SK-N-DZ (cell line): ENCODE results near the gene CKAP4. TPM values are rescaled to one million over a fixed set of nuclear protein-coding genes. Genes with fewer than 3 reads are reported as not detected.
"Not testable (repeated sequence)": the region's sequence is repeated elsewhere in the genome, so short reads cannot be mapped to it uniquely, and the experiment has no call there.

ENCODE experiments used
- DNase-seq: peaks from one replicate; pipeline ENCODE4 v3.0.0-alpha.2; 2015; ENCODE audit warnings: low spot score
- polyA plus RNA-seq, 2 experiments: library from polyadenylated mRNA; depleted of rRNA; stranded (reverse); fragments of >200 nt; gene quantifications; 2 replicates each; pipeline ENCODE4 v1.2.3, GENCODE V29; 2014

CKAP4 gene, protein sequence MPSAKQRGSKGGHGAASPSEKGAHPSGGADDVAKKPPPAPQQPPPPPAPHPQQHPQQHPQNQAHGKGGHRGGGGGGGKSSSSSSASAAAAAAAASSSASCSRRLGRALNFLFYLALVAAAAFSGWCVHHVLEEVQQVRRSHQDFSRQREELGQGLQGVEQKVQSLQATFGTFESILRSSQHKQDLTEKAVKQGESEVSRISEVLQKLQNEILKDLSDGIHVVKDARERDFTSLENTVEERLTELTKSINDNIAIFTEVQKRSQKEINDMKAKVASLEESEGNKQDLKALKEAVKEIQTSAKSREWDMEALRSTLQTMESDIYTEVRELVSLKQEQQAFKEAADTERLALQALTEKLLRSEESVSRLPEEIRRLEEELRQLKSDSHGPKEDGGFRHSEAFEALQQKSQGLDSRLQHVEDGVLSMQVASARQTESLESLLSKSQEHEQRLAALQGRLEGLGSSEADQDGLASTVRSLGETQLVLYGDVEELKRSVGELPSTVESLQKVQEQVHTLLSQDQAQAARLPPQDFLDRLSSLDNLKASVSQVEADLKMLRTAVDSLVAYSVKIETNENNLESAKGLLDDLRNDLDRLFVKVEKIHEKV
- 71.9 and 73.2 TPM in 2 replicates for polyA plus RNA-seq (2014; cell fraction: cytosol; rRNA removed)
- polyA plus RNA-seq (2014; cell fraction: nucleus; rRNA removed), result 31.6 and 38.6 TPM in 2 replicates

DNA sequence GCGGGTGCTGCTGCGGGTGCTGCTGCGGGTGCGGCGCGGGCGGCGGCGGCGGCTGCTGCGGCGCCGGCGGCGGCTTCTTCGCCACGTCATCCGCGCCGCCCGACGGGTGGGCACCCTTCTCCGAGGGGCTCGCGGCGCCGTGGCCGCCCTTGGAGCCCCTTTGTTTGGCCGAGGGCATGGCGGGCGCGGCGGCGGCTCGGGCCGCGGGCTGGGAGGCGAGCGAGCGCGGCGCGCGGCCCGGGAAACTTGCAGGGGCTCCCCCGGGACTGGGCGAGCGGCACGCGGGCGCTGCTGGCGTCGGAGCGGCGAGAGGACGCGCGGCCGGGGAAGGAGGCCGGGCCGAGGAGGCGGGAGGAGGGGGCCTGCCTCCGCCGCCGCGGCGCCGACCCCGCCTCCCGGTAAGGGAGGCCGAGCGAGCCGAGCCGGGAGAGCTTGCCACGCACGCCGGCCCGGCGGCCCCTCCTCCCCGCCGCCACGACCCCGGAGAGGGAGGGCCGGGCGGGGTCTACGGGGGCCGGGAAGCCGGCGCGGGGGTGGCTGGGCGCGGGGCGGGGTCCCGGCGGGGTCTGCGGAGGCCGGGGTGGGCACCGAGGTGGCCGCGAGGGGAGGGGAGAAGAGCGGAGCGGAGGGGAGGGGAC lies at the start of gene CKAP4:
CKAP4 (minus strand) TSS at position 347 of the 638 bp plus-strand sequence; CDS start at position 178, 169 bp downstream.
- DNase-seq, result peak; percentile 71

DNA sequence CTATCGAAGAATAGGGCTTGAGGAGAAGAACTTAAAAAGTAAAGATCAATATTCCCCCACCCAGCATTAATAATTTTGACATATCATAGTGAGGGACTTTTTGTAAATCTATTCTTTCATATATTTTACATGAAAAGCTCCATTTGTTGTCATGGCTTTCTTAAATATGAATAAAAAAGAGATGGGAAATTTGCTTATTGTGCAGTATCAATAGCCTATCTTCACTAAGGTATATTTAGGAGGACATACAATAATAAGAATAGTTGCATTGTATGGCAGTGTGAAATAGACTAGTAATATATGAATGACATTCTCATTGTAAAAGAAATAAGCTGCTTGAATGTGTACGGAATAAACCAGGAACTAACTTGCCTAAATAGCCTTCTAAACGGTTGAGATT lies 49.3 kb upstream of the CKAP4 start:
- DNase-seq, result no peak

DNA sequence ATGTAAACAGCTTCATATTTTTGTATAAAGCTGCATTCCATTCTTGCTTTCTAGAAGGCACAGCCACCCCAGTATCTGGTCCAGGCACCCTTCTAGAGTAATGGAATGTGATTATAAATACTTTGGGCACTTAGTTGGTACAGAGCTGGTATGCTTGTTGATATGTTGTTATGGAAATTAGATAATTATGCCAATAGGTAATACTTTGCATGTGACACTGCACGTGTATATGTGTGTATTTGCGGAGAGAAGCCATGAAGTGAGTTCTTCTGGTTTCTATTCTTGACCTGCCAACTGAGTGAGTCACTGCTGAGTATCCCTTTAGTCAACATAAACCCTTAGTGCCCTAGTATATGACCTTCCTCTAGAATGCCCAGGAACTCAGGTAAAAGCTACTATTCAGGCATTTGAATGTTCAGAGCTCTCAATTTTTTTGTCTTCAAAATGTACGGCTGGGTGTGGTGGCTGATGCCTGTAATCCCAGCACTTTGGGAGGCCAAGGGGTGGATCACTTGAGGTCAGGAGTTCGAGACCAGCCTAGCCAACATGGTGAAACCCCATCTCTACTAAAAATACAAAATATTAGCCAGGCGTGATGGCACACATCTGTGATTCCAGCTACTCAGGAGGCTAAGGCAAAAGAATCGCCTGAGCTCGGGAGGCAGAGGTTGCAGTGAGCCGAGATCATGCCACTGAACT lies 48.5 kb upstream of the CKAP4 start:
- DNase-seq, result no peak

DNA sequence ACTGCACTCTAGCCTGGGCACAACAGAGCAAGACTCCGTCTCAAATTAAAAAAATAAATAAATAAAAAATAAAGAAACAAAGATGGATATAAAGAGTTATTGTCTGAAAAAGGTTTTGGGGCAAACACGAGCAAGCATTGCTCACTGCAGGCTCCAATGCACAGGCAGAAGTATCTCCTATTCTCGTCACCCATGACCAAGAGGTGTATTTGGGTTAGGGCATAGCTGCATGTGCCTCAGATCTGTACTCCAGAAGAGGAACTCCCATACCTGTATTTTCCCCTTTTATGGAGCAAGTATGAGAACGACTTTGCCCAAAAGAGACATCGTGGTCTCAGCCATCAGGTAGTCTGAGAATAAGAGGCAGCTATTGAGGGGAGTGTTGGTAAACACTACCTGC lies 44.5 kb upstream of the CKAP4 start:
- no peak for DNase-seq

DNA sequence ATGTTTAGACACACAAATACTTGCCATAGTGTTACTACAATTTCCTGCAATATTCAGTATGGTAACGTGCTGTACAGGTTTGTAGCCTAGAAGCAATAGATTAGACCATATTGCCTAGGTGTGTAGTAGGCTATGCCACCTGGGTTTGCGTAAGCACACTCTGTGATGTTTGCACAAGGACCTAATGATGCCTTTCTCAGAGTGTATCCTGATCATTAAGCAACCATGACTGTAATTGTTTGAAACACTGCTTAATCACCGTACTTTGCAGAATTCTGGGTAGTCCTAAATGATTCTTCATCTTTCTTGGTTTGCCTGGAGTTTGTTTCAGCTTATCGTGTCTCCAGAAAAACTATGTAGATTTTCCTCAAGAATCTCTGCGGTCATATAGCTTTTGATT lies 43.5 kb upstream of the CKAP4 start:
- DNase-seq, result no peak

DNA sequence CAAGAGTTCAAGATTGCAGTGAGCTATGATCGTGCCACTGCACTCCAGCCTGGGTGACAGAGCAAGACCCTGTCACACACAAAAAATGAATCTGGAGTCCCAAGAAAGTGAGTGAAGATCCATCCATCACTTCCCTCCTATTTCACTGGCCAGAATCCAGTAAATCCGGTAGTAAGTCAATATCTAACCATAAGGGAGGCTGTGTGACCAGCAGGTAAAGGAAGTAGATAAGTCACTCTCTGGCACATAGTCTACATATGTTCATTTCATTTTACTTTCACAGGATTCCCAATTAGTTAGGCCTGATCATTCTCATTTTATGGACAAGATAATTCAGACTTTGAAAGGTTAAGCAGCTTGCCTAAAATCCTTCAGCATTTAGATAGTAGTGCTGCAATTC lies 42.8 kb upstream of the CKAP4 start:
- DNase-seq, result no peak

DNA sequence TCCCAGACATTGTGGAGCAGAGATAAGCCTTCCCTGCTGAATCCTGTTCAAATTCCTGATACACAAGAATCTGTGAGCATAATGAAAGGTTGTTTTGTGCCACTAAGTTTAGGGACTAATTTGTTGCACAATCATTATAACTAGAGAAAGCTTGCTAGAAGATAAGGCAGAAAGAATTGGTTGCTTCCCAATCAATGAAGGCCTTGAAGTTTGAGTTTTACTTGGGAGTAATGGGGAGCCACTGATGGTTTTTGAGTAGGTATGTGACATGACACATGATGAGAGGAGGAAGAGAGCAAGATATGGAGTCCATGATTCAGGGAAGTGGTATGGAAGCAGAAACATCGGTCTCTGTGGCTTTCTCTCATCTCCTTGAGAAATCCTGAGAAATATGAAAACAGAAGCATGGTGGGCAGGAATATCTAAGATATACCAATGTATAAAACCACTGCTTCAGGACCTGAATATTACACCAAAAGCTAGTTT lies 41.4 kb upstream of the CKAP4 start:
- DNase-seq, result no peak

DNA sequence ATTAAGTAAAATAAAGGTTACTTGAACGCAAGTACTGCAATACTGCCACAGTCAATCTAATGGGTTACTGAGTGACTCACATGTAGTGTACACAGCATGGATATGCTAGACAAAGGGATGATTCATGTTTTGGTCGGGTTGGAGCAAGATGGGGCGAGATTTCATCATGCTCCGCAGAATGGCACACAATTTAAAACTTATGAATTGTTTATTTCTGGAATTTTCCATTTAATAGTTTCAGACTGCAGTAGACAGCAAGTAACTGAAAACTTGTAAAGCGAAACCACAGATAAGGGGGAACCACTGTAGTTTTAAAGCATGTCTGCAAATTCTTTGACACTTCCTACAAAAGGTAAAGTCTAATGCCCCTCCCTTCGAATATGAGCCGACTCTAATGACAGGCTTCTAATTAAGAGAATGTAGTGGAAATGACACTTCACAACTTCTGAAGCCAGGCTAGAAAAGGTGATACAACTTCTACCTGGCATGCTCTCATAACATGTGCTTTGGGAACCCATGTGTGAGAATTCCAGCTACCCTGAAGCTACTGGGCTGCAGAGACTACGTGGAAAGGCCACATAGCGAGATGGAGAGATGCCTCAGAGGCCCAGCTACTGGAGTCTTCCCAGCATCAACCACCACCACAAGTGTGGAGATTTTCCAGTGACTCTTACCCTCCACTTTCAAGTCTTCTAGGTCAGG lies 40.8 kb upstream of the CKAP4 start:
- no peak for DNase-seq

DNA sequence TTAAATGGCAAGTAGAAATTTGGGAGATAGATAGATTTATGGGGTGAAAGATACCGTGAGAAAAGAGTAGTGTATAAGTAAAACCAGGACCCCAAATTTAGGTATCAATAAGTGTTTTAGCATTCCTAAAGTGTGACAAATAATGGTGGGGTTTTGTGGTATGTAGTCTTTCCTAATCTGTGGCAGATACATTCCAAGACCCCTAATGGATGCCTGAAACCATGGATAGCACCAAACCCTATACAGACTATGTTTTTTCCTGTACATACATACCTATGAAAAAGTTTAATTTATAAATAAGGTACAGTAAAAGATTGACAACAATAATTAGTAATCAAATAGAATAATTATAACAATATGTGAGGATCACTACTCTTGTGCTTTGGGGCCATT lies 40.3 kb upstream of the CKAP4 start:
- DNase-seq, result no peak

DNA sequence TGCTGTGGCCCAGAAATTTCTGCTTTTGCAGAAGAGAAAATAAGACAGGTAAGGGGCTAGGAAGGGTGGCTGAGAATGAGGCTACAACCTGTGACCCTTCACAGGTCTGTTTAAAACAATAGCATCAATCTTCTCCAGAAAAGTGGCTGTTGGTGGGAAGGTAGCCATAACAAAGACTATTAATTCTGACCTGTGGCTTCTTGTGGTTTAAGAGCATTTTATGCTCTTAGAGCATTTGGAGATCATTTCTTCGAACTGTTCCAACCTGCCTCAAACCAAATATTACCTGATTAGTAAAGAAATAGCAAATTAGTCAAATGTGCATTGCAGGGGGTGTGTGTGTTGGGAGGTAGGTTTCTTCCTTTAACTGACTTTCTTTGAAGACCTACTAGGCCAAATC lies 39.5 kb upstream of the CKAP4 start:
- no peak for DNase-seq

DNA sequence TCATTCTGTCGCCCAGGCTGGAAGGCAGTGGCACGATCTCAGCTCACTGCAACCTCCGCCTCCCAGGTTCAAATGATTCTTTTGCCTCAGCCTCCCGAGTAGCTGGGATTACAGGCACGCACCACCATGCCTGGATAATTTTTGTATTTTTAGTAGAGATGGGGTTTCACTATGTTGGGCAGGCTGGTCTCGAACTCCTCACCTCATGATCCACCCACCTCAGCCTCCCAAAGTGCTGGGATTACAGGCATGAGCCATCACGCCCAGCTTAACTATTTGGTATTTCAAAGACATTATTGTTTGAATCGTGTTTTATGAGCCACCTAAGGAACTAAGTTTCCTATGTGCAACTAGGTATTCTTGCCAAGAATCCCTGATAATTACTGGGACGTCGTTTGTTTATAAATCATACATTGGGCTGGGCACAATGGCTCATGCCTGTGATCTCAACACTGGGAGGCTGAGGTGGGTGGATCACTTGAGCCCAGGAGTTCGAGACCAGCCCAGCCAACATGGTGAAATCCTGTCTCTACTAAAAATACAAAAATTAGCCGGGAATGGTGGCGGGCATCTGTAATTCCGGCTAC lies 38.8 kb upstream of the CKAP4 start:
- not testable (repeated sequence) for DNase-seq

DNA sequence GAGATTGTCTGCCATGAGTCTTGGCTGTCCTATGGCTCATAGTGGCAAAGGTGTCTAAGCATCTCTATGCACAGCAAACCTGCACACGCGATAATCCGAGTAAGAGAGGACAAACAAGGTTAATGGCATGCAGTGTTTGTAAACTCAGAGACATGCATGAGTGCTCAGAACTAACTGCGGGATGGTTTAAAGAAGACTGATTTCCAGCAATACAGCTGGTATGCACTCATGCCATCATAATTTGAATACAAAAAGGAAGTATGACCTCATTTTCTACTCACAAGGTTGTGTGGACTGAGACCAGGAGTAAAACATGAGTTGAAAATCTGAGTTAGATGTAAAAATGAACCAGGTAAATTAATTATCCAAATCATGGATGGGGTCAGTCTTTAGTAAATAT lies 38.2 kb upstream of the CKAP4 start:
- no peak for DNase-seq

DNA sequence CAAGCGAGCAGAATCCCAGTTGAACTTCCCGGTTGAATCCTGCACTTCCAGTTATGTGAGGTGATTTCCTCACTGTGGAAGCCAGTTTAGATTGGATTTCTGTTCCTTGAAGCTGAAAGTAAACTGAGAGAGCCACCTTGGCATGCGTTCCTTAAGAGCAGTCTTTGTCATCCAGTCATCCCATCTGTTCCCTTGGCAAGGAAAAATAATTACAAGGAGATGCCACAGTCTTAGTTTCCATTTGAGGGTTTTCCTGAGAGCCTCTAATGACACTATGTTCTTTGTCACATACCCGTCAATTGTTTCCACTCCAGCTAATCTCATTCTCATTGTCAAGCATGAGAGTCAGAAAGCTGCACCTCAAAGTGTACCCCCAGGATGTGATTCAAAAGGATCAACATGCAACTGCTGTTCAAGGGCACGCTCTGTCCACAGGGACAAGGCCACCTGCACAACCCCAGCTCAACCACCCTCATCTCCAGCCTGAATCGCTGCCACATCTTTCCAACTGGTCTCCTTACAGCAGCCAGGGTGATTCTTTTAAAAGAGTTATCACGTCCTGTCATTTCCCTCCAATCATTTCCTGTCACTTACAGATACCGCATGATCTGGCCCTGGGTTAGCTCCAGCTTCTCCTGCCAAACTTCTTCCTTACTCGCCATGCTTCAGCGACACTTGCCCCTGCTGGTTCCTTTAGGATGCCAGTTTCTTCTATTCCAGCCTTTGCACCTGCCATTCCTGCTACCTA lies 36.7 kb upstream of the CKAP4 start:
- no peak for DNase-seq

DNA sequence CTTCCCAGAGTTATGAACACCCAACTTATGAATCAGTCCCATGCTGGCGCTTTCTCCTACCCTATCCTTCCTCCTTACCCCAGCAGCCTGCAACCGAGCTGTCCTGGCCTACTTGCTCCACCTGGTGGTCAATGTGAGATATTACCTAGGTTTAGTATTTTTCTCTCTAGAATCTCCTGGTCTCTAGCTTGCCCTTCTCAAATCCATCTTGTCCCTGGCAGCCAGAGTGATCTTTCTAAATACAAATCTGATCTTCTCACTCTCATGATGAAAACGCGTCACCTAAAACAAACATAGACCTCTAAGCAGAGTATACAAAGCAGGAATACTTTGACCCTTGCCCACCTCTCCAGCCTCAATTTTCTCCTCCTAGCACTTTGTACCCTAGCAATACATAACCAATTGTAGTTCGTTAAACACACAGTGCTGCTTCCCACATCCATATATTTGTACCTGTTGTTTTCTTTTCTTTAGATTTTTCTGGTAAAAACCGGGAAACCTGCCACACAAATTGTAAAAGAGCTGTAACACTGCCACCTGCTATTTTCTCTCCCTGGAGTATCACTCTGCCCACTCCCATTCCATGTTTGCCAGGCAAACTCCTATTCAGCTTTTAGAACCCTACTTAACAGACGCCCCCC lies 34.8 kb upstream of the CKAP4 start:
- peak; percentile 51 for DNase-seq

DNA sequence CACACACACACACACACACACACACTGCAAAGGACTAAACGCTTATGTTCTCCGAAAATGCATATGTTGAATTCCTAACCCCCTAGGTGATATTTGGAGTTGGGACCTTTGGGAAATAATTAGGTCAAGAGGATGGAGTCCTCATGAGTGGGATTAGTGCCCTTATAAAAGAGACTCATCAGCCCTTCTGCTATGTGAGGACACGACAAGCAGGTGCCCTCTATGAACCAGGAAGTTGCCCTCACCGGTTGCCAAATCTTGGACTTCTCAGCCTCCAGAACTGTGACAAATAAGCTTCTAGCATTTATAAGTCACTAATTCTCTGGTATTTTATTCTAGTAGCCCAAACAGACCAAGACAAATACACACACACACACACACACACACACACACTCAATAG lies 34.0 kb upstream of the CKAP4 start:
- DNase-seq, result no peak

DNA sequence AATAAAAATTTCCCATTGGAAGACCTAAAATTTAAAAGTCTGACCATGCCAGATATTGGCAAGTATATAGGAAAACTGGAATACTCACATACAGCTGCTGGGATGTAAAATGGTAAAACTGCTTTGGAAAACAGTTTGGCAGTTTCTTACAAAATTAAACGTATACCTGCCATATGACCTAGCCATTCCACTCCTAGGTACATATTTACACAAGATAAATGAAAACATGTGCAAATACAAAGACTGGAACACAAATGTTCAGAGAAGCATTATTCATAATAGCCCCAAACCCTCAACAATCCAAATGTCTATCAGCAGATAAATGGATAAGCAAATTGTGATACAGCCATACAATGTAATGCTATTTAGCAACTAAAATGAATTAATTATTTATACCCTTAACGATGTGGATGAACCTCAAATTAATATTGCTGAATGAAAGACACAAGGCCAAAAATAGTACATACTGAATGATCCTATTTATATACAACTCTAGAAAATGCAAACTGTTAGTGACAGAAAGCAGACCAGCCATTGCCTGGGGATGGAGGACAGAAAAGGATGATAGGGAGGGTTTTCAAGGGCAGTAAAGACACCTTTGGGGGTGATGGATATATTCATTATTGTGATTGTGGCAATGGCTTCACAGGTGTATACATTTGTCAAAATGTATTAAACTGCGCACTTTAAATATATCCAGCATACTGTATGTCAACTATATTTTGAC lies 33.4 kb upstream of the CKAP4 start:
- no peak for DNase-seq

DNA sequence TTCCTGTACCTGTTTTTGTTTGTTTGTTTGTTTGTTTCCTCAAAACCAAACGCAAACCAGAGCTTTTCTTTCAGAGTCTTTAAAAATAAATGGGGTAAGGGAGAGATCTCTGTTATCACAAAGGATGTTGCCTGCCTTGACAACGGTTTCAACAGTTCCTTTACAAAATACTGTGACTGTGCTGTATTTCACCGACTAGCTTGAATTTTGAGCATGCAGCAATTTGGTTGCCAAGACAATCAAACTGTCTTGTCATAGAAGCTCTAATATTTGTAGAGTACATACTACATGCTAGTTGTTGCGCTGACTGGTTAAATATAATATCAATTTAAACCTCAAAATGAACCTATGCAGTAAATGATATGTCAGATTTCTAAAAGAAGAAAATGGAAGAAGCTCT lies 32.3 kb upstream of the CKAP4 start:
- no peak for DNase-seq

DNA sequence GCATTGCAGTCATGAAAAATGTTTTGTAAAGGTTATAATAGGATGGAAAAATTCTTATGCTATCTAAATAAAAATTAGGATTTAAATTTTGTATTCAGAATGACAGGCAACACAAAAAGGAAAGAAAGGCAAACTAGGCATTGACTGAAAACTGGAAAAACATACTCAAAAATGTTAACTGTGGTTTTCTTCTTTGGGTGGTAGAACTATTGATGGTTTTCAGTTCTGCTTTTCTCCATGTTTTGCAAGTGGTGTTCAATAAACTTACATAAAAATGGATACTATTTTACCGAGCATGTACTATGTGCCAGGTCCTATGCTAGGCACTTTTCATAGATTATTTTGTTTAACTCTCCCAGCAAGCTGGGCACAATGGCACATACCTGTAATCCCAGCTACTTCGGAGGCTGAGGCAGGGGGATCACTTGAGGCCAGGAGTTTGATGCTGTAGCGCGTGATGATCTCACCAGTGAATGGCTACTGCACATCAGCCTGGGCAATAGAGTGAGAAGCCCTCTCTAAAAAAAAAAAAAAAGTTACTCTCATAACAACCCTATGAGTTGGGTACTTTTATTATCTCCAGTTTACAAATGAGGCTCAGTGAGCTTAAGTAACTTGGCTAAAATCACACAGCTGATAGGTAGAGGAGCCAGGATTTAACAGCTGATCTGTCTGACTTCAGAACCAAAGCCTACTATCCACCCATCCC lies 28.4 kb upstream of the CKAP4 start:
- no peak for DNase-seq
